Neural cell (in vitro differentiated cells): Measurements from ENCODE around the gene IGSF21. TPM values are rescaled to one million over a fixed set of nuclear protein-coding genes. Genes with fewer than 3 reads are reported as not detected.

Experiments used
- H2AFZ ChIP-seq: fragments of 200-600, 300-800 bp; sonication (generic), shearing (Covaris generic); 2 replicates; pipeline ENCODE4 v1.6.0; 2014; ENCODE audit warnings: low read depth, mild to moderate bottlenecking, antibody characterized with exemption, low read length, moderate library complexity
- H3F3A ChIP-seq: fragments of 200-600 bp; shearing (Covaris generic); 2 replicates; pipeline ENCODE4 v1.6.1; 2016; ENCODE audit warnings: mild to moderate bottlenecking, moderate library complexity, mixed read lengths, antibody characterized with exemption, low read length; ENCODE audit not compliant: insufficient read depth, poor library complexity, severe bottlenecking
- H3K27ac ChIP-seq: fragments of 200-600, 300-800 bp; sonication (generic), shearing (Covaris generic); 2 replicates; pipeline ENCODE4 v1.5.1; 2014; ENCODE audit warnings: mild to moderate bottlenecking, low read length, moderate library complexity
- H3K27me3 ChIP-seq: fragments of 300-800, 200-600 bp; sonication (generic), shearing (Covaris generic); 2 replicates; pipeline ENCODE4 v1.6.0; 2014; ENCODE audit warnings: mild to moderate bottlenecking, low read depth, low read length, moderate library complexity; ENCODE audit not compliant: insufficient read depth
- H3K36me3 ChIP-seq: fragments of 300-800, 200-600 bp; sonication (generic), shearing (Covaris generic); 2 replicates; pipeline ENCODE4 v1.5.1; 2014; ENCODE audit warnings: mild to moderate bottlenecking, antibody characterized with exemption, low read length, moderate library complexity; ENCODE audit not compliant: insufficient read depth
- H3K4me2 ChIP-seq: fragments of 300-800, 200-600 bp; sonication (generic), shearing (Covaris generic); 2 replicates; pipeline ENCODE4 v1.6.0; 2014; ENCODE audit warnings: mild to moderate bottlenecking, low read length
- H3K4me3 ChIP-seq: fragments of 300-800, 200-600 bp; sonication (generic), shearing (Covaris generic); 2 replicates; pipeline ENCODE4 v1.5.1; 2014; ENCODE audit warnings: mild to moderate bottlenecking, low read length, moderate library complexity
- H3K79me2 ChIP-seq: fragments of 200-600 bp; shearing (Covaris generic); replicated peaks from 2 replicates; pipeline ENCODE4 v1.6.0; 2014; ENCODE audit warnings: mild to moderate bottlenecking, low read length, moderate library complexity; ENCODE audit not compliant: insufficient read depth
- H3K9ac ChIP-seq: fragments of 300-800, 200-600 bp; sonication (generic), shearing (Covaris generic); 2 replicates; pipeline ENCODE4 v1.6.1; 2016; ENCODE audit warnings: mild to moderate bottlenecking, low read length, mixed read lengths
- H3K9me2 ChIP-seq: fragments of 200-600 bp; shearing (Covaris generic); 2 replicates; pipeline ENCODE4 v1.6.1; 2016; ENCODE audit warnings: mild to moderate bottlenecking, low read length, mixed read lengths; ENCODE audit not compliant: insufficient read depth
- H3K9me3 ChIP-seq: fragments of 200-600, 300-800 bp; sonication (generic), shearing (Covaris generic); 2 replicates; pipeline ENCODE4 v1.6.1; 2016; ENCODE audit warnings: mild to moderate bottlenecking, mixed run types, low read length, moderate library complexity, mixed read lengths
- H4K20me1 ChIP-seq: fragments of 200-600 bp; shearing (Covaris generic); 2 replicates; pipeline ENCODE4 v1.6.1; 2016; ENCODE audit warnings: mild to moderate bottlenecking, mixed run types; ENCODE audit not compliant: insufficient read depth
- EP300 ChIP-seq: fragments of 450-650 bp; conservative IDR thresholded peaks from 2 replicates; pipeline ENCODE4 v1.6.1; 2014; ENCODE audit warnings: antibody characterized with exemption, mild to moderate bottlenecking, moderate library complexity; ENCODE audit not compliant: poor library complexity, severe bottlenecking
- EZH2 ChIP-seq: fragments of 200-600, 300-800 bp; shearing (Covaris generic), sonication (generic); IDR thresholded peaks from 2 replicates; pipeline ENCODE4 v1.6.1; 2014; ENCODE audit warnings: antibody characterized with exemption, low read length, borderline replicate concordance, mild to moderate bottlenecking; ENCODE audit not compliant: insufficient read depth, poor library complexity, severe bottlenecking
- MXI1 ChIP-seq: fragments of 450-650 bp; conservative IDR thresholded peaks from 2 replicates; pipeline ENCODE4 v1.6.1; 2014; ENCODE audit warnings: antibody characterized with exemption, mild to moderate bottlenecking; ENCODE audit not compliant: poor library complexity, severe bottlenecking
- POLR2AphosphoS5 ChIP-seq: IDR thresholded peaks from 2 replicates; pipeline ENCODE4 v1.6.1; 2012
- RAD21 ChIP-seq: fragments of 450-650 bp; conservative IDR thresholded peaks from 2 replicates; pipeline ENCODE4 v1.6.1; 2014; ENCODE audit warnings: antibody characterized with exemption, mild to moderate bottlenecking, moderate library complexity
- REST ChIP-seq: IDR thresholded peaks from 2 replicates; pipeline ENCODE4 v1.6.1; 2012; ENCODE audit warnings: borderline replicate concordance
- SMC3 ChIP-seq: fragments of 450-650 bp; conservative IDR thresholded peaks from 2 replicates; pipeline ENCODE4 v1.6.1; 2014; ENCODE audit warnings: antibody characterized with exemption, mild to moderate bottlenecking, moderate library complexity; ENCODE audit not compliant: poor library complexity
- TAF1 ChIP-seq: IDR thresholded peaks from 2 replicates; pipeline ENCODE4 v1.6.1; 2012; ENCODE audit warnings: low read depth
- polyA plus RNA-seq: library from polyadenylated mRNA; depleted of rRNA; stranded (reverse); fragments of >200 nt; gene quantifications from 2 replicates; pipeline ENCODE4 v1.2.3, GENCODE V29; 2014
- TF ChIP-seq, protein P1 (sequence below): fragments of 450-650 bp; IDR thresholded peaks from 2 replicates; pipeline ENCODE4 v1.5.1; 2014; ENCODE audit warnings: antibody characterized with exemption, mild to moderate bottlenecking, moderate library complexity; ENCODE audit not compliant: poor library complexity, severe bottlenecking

IGSF21 gene
- polyA plus RNA-seq, 1 donor from 2014 or later: 2.4 TPM

DNA sequence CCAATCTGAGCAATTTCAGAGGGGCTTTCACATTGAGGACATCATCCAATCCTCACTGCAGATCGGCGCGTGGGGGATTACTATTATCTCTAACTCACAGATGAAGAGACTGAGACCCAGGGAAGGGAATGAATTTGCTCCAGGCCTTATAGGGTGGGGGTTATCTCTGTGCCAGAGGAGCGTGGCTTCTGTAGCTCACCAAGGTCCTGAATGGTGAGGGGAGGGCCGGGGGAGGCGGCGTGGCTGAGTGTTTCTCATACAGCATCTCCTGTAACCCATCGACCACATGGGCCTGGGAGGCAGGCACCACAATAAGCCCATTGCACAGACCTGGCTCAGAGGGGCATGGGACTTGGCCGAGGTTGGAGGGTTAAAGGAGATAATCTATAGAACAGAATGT is 230.2 kb downstream of the IGSF21 start:
- H3K27ac ChIP-seq: no peak overlapping the region
- no peak for TF ChIP-seq POLR2AphosphoS5
- TF ChIP-seq TAF1: no peak
- TF ChIP-seq SMC3: no peak
- TF ChIP-seq EZH2: no peak
- no peak for TF ChIP-seq EP300
- TF ChIP-seq, protein P1, sequence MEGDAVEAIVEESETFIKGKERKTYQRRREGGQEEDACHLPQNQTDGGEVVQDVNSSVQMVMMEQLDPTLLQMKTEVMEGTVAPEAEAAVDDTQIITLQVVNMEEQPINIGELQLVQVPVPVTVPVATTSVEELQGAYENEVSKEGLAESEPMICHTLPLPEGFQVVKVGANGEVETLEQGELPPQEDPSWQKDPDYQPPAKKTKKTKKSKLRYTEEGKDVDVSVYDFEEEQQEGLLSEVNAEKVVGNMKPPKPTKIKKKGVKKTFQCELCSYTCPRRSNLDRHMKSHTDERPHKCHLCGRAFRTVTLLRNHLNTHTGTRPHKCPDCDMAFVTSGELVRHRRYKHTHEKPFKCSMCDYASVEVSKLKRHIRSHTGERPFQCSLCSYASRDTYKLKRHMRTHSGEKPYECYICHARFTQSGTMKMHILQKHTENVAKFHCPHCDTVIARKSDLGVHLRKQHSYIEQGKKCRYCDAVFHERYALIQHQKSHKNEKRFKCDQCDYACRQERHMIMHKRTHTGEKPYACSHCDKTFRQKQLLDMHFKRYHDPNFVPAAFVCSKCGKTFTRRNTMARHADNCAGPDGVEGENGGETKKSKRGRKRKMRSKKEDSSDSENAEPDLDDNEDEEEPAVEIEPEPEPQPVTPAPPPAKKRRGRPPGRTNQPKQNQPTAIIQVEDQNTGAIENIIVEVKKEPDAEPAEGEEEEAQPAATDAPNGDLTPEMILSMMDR: no peak
- no peak for TF ChIP-seq REST
- TF ChIP-seq RAD21: no peak
- no peak overlapping the region for H3K4me3 ChIP-seq
- no peaks in the 10 kb centered on the region for H3K36me3 ChIP-seq
- H3K27me3 ChIP-seq: no peaks in the 10 kb centered on the region
- no peaks in the 10 kb centered on the region for H3F3A ChIP-seq
- H3K4me2 ChIP-seq: no peak overlapping the region
- H4K20me1 ChIP-seq: no peaks in the 10 kb centered on the region
- H3K9ac ChIP-seq: no peak overlapping the region
- H3K79me2 ChIP-seq: no peaks in the 10 kb centered on the region
- H3K9me3 ChIP-seq: no peaks in the 10 kb centered on the region
- H2AFZ ChIP-seq: no peak overlapping the region
- H3K9me2 ChIP-seq: no peaks in the 10 kb centered on the region

GRCh38 chr1:18339161-18339560 is 231.6 kb downstream of the IGSF21 start:
- no peaks in the 10 kb centered on the region for H3K27me3 ChIP-seq
- H3K9me3 ChIP-seq: no peaks in the 10 kb centered on the region
- H2AFZ ChIP-seq: no peak overlapping the region
- H3K9me2 ChIP-seq: no peaks in the 10 kb centered on the region
- no peak overlapping the region for H3K27ac ChIP-seq
- no peaks in the 10 kb centered on the region for H3F3A ChIP-seq
- no peaks in the 10 kb centered on the region for H4K20me1 ChIP-seq
- no peak overlapping the region for H3K9ac ChIP-seq
- no peak overlapping the region for H3K4me2 ChIP-seq
- TF ChIP-seq TAF1 (no peak), MXI1 (no peak), REST (no peak), SMC3 (no peak), EP300 (no peak)
- TF ChIP-seq, protein P1: no peak
- H3K79me2 ChIP-seq: no peaks in the 10 kb centered on the region
- no peaks in the 10 kb centered on the region for H3K36me3 ChIP-seq
- H3K4me3 ChIP-seq: no peak overlapping the region
